ENCODE data around the gene SDHAF2.
A peak's percentile ranks its signal among the peaks of the same experiment; 100 is the strongest.
"Not testable (repeated sequence)": the region's sequence is repeated elsewhere in the genome, so short reads cannot be mapped to it uniquely, and the experiment has no call there.

Gene SDHAF2

GRCh38 chr11:61477126-61477525 lies 47.2 kb downstream of the SDHAF2 start:
- no peak for DNase-seq

GRCh38 chr11:61477727-61478148 lies 47.8 kb downstream of the SDHAF2 start:
- DNase-seq = peak; percentile 41

- not testable (repeated sequence) for DNase-seq
Observed at GRCh38 chr11:61479360-61480058, 49.6 kb downstream of the SDHAF2 start.

GRCh38 chr11:61480261-61480993 lies 50.5 kb downstream of the SDHAF2 start:
- no peak for DNase-seq

GRCh38 chr11:61480994-61481335 lies 51.0 kb downstream of the SDHAF2 start:
- no peak for DNase-seq

- DNase-seq = no peak
Observed at GRCh38 chr11:61481806-61482205, 51.9 kb downstream of the SDHAF2 start.

GRCh38 chr11:61482513-61482912 lies 52.6 kb downstream of the SDHAF2 start:
- DNase-seq = no peak

- DNase-seq = no peak
Observed at GRCh38 chr11:61484541-61484940, 54.6 kb downstream of the SDHAF2 start.

- DNase-seq = no peak
Observed at GRCh38 chr11:61485080-61485479, 55.2 kb downstream of the SDHAF2 start.

- DNase-seq = no peak
Observed at GRCh38 chr11:61486011-61486620, 56.2 kb downstream of the SDHAF2 start.

- DNase-seq = no peak
Observed at GRCh38 chr11:61486779-61487178, 56.9 kb downstream of the SDHAF2 start.

- no peak for DNase-seq
Observed at GRCh38 chr11:61487342-61488025, 57.6 kb downstream of the SDHAF2 start.

GRCh38 chr11:61488651-61489291 lies 58.8 kb downstream of the SDHAF2 start:
- DNase-seq = no peak

- DNase-seq = no peak
Observed at GRCh38 chr11:61489833-61490721, 60.2 kb downstream of the SDHAF2 start.

- no peak for DNase-seq
Observed at GRCh38 chr11:61491736-61492395, 61.9 kb downstream of the SDHAF2 start.

- no peak for DNase-seq
Observed at GRCh38 chr11:61494381-61494961, 64.5 kb downstream of the SDHAF2 start.

GRCh38 chr11:61495801-61496601 lies 66.1 kb downstream of the SDHAF2 start:
- no peak for DNase-seq

Measured in CD4-positive, alpha-beta T cell treated with Interleukin-4 for 4 hours (primary cell).